HepG2 (cell line): Measurements from ENCODE around the gene B4GALT7. TPM values are rescaled to one million over a fixed set of nuclear protein-coding genes. Genes with fewer than 3 reads are reported as not detected.

Experiments
- DNMT3B ChIP-seq: conservative IDR thresholded peaks from 2 replicates; pipeline ENCODE4 v1.6.1; 2016; ENCODE audit warnings: missing biosample characterization, control low read depth
- GRHL1 ChIP-seq: sonication (generic); formaldehyde crosslinking; conservative IDR thresholded peaks from 2 replicates; pipeline ENCODE4 v1.8.0; 2022; ENCODE audit warnings: missing genetic modification reagents
- NFRKB ChIP-seq: fragments of 450-650 bp; IDR thresholded peaks from 2 replicates; pipeline ENCODE4 v1.6.1; 2017
- RBM39 ChIP-seq: fragments of 200-400 bp; formaldehyde crosslinking; IDR thresholded peaks from one replicate; pipeline ENCODE4 v1.6.1; 2018; ENCODE audit warnings: antibody characterized with exemption, mild to moderate bottlenecking, low read depth, low read length; ENCODE audit not compliant: poor library complexity, severe bottlenecking
- STAT5B ChIP-seq: sonication (generic); formaldehyde crosslinking; IDR thresholded peaks from 2 replicates; pipeline ENCODE4 v1.4.0; 2020; ENCODE audit warnings: missing genetic modification reagents
- STAT6 ChIP-seq: sonication (generic); formaldehyde crosslinking; IDR thresholded peaks from 2 replicates; pipeline ENCODE4 v1.4.0; 2020; ENCODE audit warnings: missing genetic modification reagents, mild to moderate bottlenecking, borderline replicate concordance
- ZNF280B ChIP-seq: sonication (generic); formaldehyde crosslinking; IDR thresholded peaks from 2 replicates; pipeline ENCODE4 v1.5.0; 2020; ENCODE audit warnings: missing genetic modification reagents, mild to moderate bottlenecking, borderline replicate concordance
- ZNF646 ChIP-seq: sonication (generic); formaldehyde crosslinking; IDR thresholded peaks from 2 replicates; pipeline ENCODE4 v1.9.0; 2021; ENCODE audit warnings: mild to moderate bottlenecking, missing genetic modification reagents
- polyA plus RNA-seq, 8 experiments: library from polyadenylated mRNA; depleted of rRNA in 3 of 8; stranded (reverse) in 7 of 8; unstranded in 1 of 8; fragments of >200 nt; fragmentation: Illumina TruSeq in 4 of 8; extraction: Trizol in 4 of 8; gene quantifications; 2 replicates each; pipeline versions ENCODE4 v1.2.1 to v1.2.3, GENCODE V29; 2011 to 2016; ENCODE audit warnings: low read depth in 4 of 8, missing spikeins in 1 of 8, mixed read lengths in 1 of 8; ENCODE audit not compliant: insufficient read depth in 1 of 8
- total RNA-seq, 5 experiments: library from RNA; depleted of rRNA; stranded (reverse); fragments of >200 nt; fragmentation: Illumina TruSeq; extraction: Trizol; gene quantifications; 2 replicates each; pipeline ENCODE4 v1.2.3, GENCODE V29; 2016; ENCODE audit warnings: low read depth in 1 of 5
- TF ChIP-seq, protein P1 (sequence below): sonication (generic); formaldehyde crosslinking; IDR thresholded peaks from 2 replicates; pipeline ENCODE4 v1.5.1; 2020; ENCODE audit warnings: mild to moderate bottlenecking, missing genetic modification reagents, moderate library complexity
- TF ChIP-seq, protein P2 (sequence below): sonication (generic); formaldehyde crosslinking; IDR thresholded peaks from 2 replicates; pipeline ENCODE4 v1.5.0; 2020; ENCODE audit warnings: mild to moderate bottlenecking, missing genetic modification reagents

Gene B4GALT7
- total and polyA plus RNA-seq, 2 of the 13 experiments (the other 11 are each of a cell fraction or from before 2014, with no cell fraction given), result 16.4 to 20.5 TPM

- TF ChIP-seq NFRKB (no peak), RBM39 (peak; percentile 79), GRHL1 (CRISPR knock-in tag) (no peak), STAT6 (CRISPR knock-in tag) (no peak), STAT5B (CRISPR knock-in tag) (0 out of 2 replicates have a peak, but pooled peaks have one; percentile 38), ZNF280B (CRISPR knock-in tag) (no peak; the same call in 1 of the 2 replicates), ZNF646 (CRISPR knock-in tag) (no peak), DNMT3B (CRISPR knock-in tag) (no peak)
- TF ChIP-seq, protein P1, sequence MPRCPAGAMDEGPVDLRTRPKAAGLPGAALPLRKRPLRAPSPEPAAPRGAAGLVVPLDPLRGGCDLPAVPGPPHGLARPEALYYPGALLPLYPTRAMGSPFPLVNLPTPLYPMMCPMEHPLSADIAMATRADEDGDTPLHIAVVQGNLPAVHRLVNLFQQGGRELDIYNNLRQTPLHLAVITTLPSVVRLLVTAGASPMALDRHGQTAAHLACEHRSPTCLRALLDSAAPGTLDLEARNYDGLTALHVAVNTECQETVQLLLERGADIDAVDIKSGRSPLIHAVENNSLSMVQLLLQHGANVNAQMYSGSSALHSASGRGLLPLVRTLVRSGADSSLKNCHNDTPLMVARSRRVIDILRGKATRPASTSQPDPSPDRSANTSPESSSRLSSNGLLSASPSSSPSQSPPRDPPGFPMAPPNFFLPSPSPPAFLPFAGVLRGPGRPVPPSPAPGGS (CRISPR knock-in tag), result peak; percentile 20; the same call in 1 of the 2 replicates
- TF ChIP-seq, protein P2, sequence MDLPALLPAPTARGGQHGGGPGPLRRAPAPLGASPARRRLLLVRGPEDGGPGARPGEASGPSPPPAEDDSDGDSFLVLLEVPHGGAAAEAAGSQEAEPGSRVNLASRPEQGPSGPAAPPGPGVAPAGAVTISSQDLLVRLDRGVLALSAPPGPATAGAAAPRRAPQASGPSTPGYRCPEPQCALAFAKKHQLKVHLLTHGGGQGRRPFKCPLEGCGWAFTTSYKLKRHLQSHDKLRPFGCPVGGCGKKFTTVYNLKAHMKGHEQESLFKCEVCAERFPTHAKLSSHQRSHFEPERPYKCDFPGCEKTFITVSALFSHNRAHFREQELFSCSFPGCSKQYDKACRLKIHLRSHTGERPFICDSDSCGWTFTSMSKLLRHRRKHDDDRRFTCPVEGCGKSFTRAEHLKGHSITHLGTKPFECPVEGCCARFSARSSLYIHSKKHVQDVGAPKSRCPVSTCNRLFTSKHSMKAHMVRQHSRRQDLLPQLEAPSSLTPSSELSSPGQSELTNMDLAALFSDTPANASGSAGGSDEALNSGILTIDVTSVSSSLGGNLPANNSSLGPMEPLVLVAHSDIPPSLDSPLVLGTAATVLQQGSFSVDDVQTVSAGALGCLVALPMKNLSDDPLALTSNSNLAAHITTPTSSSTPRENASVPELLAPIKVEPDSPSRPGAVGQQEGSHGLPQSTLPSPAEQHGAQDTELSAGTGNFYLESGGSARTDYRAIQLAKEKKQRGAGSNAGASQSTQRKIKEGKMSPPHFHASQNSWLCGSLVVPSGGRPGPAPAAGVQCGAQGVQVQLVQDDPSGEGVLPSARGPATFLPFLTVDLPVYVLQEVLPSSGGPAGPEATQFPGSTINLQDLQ (CRISPR knock-in tag), result peak; percentile 51; the same call in 1 of the 2 replicates
These were observed at the start of gene B4GALT7 (continued) for GRCh38 chr5:177599731-177600507.
